ENCODE measurements around the gene USH2A.

USH2A gene

GRCh38 chr1:215669806-215670491 is 753.3 kb downstream of the USH2A start:
- no peak for DNase-seq

- no peak for DNase-seq
These were observed 755.5 kb downstream of the USH2A start for GRCh38 chr1:215667761-215668160.

GRCh38 chr1:215665215-215665614 is 758.0 kb downstream of the USH2A start:
- DNase-seq = no peak

GRCh38 chr1:215661033-215661432 is 762.2 kb downstream of the USH2A start:
- no peak for DNase-seq

- DNase-seq = no peak
These were observed 763.0 kb downstream of the USH2A start for GRCh38 chr1:215660259-215660658.

- no peak for DNase-seq
These were observed 766.2 kb downstream of the USH2A start for GRCh38 chr1:215657047-215657446.

- no peak for DNase-seq
These were observed 770.9 kb downstream of the USH2A start for GRCh38 chr1:215652371-215652770.

GRCh38 chr1:215651867-215652266 is 771.4 kb downstream of the USH2A start:
- DNase-seq = no peak

GRCh38 chr1:215650446-215651149 is 772.6 kb downstream of the USH2A start:
- DNase-seq = no peak

- DNase-seq = no peak
These were observed 774.3 kb downstream of the USH2A start for GRCh38 chr1:215648957-215649356.

- no peak for DNase-seq
These were observed 775.5 kb downstream of the USH2A start for GRCh38 chr1:215647738-215648137.

- DNase-seq = no peak
These were observed 777.4 kb downstream of the USH2A start for GRCh38 chr1:215645861-215646260.

- DNase-seq = no peak
These were observed 778.1 kb downstream of the USH2A start for GRCh38 chr1:215645182-215645581.

- no peak for DNase-seq
These were observed 779.5 kb downstream of the USH2A start for GRCh38 chr1:215643592-215644321.

GRCh38 chr1:215640429-215641148 is 782.7 kb downstream of the USH2A start:
- DNase-seq = no peak

- no peak for DNase-seq
These were observed 786.1 kb downstream of the USH2A start for GRCh38 chr1:215637041-215637573.

- DNase-seq = no peak
These were observed 786.8 kb downstream of the USH2A start for GRCh38 chr1:215636258-215636965.

GRCh38 chr1:215635827-215636226 is 787.4 kb downstream of the USH2A start:
- no peak for DNase-seq

- DNase-seq = no peak
These were observed 791.8 kb downstream of the USH2A start for GRCh38 chr1:215631489-215631888.

GRCh38 chr1:215631040-215631439 is 792.2 kb downstream of the USH2A start:
- no peak for DNase-seq

- no peak for DNase-seq
These were observed 797.3 kb downstream of the USH2A start for GRCh38 chr1:215625949-215626348.

GRCh38 chr1:215623162-215623561 is 800.1 kb downstream of the USH2A start:
- DNase-seq = no peak

Measured in CD4-positive, alpha-beta T cell treated with Interleukin-6 for 4 hours (primary cell).